Prostate gland (tissue), 2 donors: ENCODE results near the gene SSRP1.

Experiments used
- POLR2A ChIP-seq: fragments of 450-650 bp; IDR thresholded peaks from one replicate; pipeline ENCODE4 v1.6.1; 2016; ENCODE audit warnings: antibody characterized with exemption, mild to moderate bottlenecking
- POLR2AphosphoS5 ChIP-seq: sonication (generic); formaldehyde crosslinking; IDR thresholded peaks from one replicate; pipeline ENCODE4 v1.6.1; 2017; ENCODE audit warnings: antibody characterized with exemption
- TF ChIP-seq, protein P1 (sequence below), 4 experiments: fragments of 200-600 bp in 2 of 4; fragments of 450-650 bp in 2 of 4; sonication (generic) in 2 of 4; IDR thresholded peaks; 1 replicate in 3 of 4; 2 replicates in 1 of 4; pipeline ENCODE4 v1.5.1; 2016 to 2019; ENCODE audit warnings: antibody characterized with exemption in 4 of 4, mild to moderate bottlenecking in 2 of 4, moderate library complexity in 2 of 4

DNA sequence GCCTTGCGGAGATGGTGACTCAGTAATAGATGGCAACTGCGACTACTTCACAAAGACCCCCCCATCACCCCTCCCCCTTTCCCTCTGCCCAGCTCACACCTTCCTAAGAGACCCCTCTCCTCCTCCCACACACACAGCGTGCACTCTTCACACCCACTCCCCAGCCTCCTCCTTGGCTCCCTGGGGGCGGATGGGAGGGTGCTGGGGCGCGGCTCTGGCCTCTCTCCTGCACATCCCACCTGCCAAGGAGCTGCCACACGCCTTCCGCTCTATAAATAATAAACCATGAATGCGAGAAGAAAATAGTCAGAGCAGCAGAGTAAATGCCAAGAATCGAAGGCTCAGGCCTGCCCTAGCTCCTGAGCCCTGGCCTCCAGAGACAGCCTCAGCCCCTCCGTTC is 7.0 kb upstream of the SSRP1 start:
- TF ChIP-seq POLR2A, result no peak
- TF ChIP-seq POLR2AphosphoS5, result no peak
- TF ChIP-seq, protein P1, sequence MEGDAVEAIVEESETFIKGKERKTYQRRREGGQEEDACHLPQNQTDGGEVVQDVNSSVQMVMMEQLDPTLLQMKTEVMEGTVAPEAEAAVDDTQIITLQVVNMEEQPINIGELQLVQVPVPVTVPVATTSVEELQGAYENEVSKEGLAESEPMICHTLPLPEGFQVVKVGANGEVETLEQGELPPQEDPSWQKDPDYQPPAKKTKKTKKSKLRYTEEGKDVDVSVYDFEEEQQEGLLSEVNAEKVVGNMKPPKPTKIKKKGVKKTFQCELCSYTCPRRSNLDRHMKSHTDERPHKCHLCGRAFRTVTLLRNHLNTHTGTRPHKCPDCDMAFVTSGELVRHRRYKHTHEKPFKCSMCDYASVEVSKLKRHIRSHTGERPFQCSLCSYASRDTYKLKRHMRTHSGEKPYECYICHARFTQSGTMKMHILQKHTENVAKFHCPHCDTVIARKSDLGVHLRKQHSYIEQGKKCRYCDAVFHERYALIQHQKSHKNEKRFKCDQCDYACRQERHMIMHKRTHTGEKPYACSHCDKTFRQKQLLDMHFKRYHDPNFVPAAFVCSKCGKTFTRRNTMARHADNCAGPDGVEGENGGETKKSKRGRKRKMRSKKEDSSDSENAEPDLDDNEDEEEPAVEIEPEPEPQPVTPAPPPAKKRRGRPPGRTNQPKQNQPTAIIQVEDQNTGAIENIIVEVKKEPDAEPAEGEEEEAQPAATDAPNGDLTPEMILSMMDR (IDR thresholded peaks at IDR 0.05), result no peak
